GM18508 (cell line): ENCODE measurements around the gene BRIP1.
"Not testable (repeated sequence)": the region's sequence is repeated elsewhere in the genome, so short reads cannot be mapped to it uniquely, and the experiment has no call there.

Source experiments
- ATAC-seq: cut with Tn5 transposase; IDR thresholded peaks from one replicate; pipeline ENCODE4 v1.9.1; 2021; ENCODE audit warnings: moderate number of reproducible peaks; ENCODE audit not compliant: insufficient read depth, unreplicated experiment

Gene BRIP1

GRCh38 chr17:61677150-61677811 is 186.0 kb downstream of the BRIP1 start:
- ATAC-seq, result not testable (repeated sequence)

DNA sequence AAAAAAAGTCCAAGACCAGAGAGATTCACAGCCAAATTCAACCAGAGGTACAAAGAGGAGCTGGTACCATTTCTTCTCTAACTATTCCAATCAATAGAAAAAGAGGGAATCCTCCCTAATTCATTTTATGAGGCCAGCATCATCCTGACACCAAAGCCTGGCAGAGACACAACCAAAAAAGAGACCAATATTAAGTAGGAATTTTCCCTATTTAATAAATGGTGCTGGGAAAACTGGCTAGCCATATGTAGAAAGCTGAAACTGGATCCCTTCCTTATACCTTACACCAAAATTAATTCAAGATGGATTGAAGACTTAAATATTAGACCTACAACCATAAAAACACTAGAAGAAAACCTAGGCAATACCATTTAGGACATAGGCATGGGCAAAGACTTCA is 186.8 kb downstream of the BRIP1 start:
- not testable (repeated sequence) for ATAC-seq

- ATAC-seq, result not testable (repeated sequence)
Observed at GRCh38 chr17:61674609-61675008, 188.7 kb downstream of the BRIP1 start.

DNA sequence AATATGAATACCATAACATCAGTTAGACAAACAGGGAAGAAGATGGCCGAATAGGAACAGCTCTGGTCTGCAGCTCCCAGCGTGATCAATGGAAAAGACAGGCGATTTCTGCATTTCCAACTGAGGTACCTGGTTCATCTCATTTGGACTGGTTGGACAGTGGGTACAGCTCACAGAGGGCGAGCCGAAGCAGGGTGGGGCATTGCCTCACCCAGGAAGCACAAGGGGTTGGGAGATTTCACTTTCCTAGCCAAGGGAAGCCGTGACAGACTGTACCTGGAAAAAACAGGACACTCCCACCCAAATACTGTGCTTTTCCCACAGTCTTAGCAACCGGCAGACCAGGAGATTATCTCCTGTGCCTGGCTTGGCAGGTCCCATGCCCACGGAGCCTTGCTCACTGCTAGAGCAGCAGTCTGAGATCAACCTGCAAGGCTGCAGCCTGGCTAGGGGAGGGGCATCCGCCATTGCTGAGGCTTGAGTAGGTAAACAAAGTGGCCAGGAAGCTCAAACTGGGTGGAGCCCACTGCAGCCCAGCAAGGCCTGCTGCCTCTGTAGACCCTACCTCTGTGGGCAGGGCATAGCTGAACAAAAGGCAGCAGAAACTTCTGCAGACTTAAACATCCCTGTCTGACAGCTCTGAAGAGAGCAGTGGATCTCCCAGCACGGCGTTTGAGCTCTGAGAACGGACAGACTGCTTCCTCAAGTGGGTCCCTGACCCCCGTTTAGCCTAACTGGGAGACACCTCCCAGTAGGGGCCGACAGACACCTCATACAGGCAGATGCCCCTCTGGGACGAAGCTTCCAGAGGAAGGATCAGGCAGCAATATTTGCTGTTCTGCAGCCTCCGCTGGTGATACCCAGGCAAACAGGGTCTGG is 190.1 kb downstream of the BRIP1 start:
- ATAC-seq, result not testable (repeated sequence)

DNA sequence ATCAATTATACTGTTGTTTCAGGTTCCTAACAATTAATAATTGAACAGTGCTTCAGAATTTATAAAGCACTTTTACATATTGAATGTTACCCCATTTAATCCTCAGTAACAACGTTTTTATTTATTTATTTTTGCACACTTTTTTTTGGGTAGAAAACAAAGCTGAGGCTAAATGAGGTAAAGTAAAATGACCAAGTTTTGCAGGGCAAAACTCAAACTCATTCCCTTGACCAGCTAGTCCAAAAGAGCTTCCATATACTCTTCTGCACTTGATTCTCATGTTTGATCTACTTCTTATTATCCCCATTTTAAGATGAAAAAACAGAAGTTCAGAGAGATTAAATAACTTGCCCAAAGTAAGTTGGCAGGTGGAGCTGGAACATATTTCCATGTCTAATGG is 191.2 kb downstream of the BRIP1 start:
- no peak for ATAC-seq

DNA sequence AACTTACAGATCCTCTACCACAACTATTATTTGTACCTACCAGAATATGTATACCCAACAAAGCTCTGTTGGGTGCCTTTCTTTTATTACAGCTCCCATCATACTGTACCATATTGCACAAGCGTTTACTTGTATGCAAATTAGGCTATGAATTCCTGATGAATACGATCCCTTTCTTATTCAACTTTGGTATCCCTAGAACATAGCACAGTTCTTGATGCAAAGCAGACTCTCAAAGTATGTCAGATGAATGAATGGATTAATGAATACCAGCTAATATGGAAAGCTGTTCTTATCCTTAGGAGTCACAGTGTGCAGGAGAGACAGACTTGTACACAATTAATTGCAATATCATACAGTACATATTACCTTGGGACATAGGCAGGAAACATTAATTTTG is 192.6 kb downstream of the BRIP1 start:
- ATAC-seq, result no peak

GRCh38 chr17:61669522-61669921 is 193.8 kb downstream of the BRIP1 start:
- ATAC-seq, result no peak

DNA sequence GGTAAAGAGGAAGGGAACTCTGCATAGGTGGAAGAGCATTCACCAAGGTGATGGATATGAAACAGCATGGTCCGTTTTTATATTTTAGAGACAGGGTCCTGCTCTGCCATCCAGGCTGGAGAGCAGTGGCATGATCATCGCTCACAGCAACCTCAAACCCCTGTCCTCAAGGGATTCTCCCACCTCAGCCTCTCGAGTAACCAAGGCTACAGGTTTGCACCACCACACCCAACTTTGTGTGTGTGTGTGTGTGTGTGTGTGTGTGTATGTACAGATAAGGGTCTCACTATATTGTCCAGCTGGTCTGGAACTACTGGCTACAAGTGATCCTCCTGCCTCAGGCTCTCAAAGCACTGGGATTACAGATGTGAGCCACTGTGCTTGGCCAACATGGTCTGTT is 194.8 kb downstream of the BRIP1 start:
- no peak for ATAC-seq

DNA sequence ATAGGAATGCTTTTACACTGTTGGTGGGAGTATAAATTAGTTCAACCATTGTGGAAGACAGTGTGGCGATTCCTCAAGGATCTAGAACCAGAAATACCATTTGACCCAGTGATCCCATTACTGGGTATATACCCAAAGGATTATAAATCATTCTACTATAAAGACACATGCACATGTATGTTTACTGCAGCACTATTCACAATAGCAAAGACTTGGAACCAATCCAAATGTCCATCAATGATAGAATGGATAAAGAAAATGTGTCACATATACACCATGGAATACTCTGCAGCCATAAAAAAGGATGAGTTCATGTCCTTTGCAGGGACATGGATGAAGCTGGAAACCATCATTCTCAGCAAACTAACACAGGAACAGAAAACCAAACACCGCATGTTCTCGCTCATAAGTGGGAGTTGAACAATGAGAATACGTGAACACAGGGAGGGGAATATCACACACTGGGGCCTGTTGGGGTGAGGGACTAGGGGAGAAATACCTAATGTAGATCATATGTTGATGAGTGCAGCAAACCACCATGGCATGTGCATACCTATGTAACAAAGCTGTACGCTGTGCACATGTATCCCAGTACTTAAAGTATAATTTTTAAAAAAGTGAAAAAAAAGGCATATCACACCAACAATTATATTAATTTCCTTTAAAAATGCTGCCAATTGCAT is 196.8 kb downstream of the BRIP1 start:
- not testable (repeated sequence) for ATAC-seq

- ATAC-seq, result no peak
Observed at GRCh38 chr17:61663310-61663709, 200.0 kb downstream of the BRIP1 start.

- ATAC-seq, result no peak
Observed at GRCh38 chr17:61662741-61663140, 200.6 kb downstream of the BRIP1 start.

DNA sequence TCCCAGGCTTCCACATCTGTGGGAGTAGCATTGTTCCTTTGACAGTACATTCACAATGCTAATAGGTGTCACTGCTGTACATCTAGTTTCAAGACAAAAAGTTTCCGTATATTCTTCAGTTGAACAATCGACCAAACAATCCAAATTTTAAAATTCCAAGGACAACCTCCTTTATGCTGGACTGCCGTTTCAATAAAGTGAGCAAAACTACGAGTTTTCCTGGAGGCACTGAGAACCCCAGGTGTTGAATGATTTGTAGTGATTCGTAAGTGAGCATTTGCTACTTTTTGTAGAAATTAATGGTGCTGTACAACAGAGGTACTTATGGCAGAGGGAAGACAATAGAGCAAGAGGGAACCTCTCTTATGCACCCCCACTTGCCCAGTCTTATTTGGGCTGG is 201.1 kb downstream of the BRIP1 start:
- ATAC-seq, result no peak

- no peak for ATAC-seq
Observed at GRCh38 chr17:61660746-61661485, 202.4 kb downstream of the BRIP1 start.

DNA sequence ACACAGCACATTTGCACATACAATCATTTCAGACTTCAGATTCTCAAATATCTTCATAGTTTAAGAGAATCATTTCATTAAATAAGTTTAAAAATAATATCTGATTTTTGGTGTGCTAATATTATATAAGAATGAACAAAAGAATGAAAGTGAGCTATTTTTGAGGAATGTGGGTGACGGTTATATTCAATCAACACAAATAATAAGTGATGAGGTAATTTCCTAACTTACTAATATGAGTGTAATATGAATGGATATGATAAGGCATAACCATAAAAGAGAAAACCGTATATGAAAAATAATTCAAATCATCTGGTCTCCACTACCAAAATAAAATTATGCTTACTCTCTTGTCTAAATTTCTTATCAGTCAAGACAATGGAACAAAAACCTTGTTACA is 203.9 kb downstream of the BRIP1 start:
- ATAC-seq, result no peak

- no peak for ATAC-seq
Observed at GRCh38 chr17:61658183-61658582, 205.1 kb downstream of the BRIP1 start.

DNA sequence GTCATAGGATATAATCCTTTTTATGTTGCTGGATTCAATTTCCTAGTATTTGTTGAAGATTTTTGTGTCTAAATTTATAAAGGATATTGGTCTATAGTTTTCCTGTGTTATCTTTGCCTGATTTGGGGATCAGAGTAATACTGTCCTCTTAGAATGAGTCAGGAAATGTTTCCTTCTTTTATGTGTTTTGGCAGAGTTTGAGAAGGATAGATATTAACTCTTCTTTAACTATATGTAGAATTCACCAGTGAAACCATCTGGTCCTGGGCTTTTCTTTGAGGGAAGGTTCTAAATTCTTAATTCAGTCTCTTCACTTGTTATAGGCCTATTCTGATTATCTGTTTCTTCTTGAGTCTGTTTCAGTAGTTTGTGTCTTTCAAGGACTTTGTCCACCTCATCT is 206.0 kb downstream of the BRIP1 start:
- ATAC-seq, result no peak

DNA sequence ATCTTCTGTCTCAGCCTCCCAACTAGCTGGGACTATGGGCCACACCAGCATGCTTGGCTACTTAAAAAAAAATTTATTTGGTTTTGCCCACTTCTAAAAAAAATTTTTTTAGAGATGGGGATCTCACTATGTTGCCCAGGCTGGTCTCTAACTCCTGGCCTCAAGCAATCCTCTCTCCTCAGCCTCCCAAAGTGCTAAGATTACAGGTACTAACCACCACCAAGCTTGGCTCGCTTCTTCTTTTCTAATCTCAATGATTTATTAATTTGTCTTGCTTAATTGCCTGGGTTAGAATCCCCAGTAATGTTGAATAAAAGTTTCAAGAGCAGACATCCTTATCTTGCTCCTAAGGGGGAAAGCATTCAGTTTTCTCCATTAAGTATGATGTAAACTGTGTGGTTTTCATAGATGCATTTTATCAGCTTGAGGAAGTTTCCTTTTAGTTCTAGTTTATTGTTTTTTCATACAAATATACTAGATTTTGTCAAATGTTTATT is 206.6 kb downstream of the BRIP1 start:
- no peak for ATAC-seq

DNA sequence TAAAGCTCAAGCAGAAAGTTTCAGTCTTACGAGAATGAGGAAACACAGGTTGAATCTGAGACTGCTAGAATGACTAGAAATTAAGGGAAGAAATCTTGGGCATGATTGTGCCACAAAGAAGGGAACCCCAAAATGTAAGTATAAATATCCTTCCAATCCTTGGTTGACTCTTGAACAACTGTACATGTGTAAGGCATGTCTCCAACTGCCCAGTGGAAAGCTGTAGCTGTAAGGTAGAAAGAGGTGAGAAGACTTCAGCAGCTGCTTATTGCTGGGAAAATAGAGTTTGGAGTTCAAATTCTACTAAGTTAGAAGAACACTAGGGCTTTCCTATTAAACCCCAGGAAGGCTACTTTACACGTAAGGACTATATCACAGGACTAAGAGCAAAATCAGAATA is 212.6 kb downstream of the BRIP1 start:
- no peak for ATAC-seq

GRCh38 chr17:61648587-61648986 is 214.7 kb downstream of the BRIP1 start:
- ATAC-seq, result no peak

- ATAC-seq, result no peak
Observed at GRCh38 chr17:61647047-61647446, 216.3 kb downstream of the BRIP1 start.
